GM23248 (cell line): ENCODE results near the gene C2CD2.

ENCODE experiments used
- EZH2 ChIP-seq: fragments of 200-600 bp; sonication (generic); IDR thresholded peaks from 2 replicates; pipeline ENCODE4 v1.6.1; 2018; ENCODE audit warnings: antibody characterized with exemption, mild to moderate bottlenecking; ENCODE audit not compliant: insufficient read depth, poor library complexity, severe bottlenecking
- EZH2phosphoT487 ChIP-seq: fragments of 200-600 bp; sonication (generic); IDR thresholded peaks from 2 replicates; pipeline ENCODE4 v1.6.1; 2018; ENCODE audit warnings: antibody characterized with exemption, moderate library complexity, mild to moderate bottlenecking, low read depth; ENCODE audit not compliant: insufficient read depth

GRCh38 chr21:41953249-41953830 is 478 bp downstream of the C2CD2 start:
- TF ChIP-seq EZH2 = no peak
- TF ChIP-seq EZH2phosphoT487 = no peak
